IPS DF 6.9 (cell line): ENCODE measurements around the gene PRPS1L1.

Experiments
- DNase-seq: peaks from one replicate; pipeline ENCODE4 v3.0.0-alpha.2; 2013; ENCODE audit warnings: low read depth, low spot score
- H3K27ac ChIP-seq: one replicate; pipeline ENCODE4 v1.5.1; 2013; ENCODE audit warnings: low read length, control low read depth
- H3K27me3 ChIP-seq: 2 replicates; pipeline ENCODE4 v1.6.1; 2013; ENCODE audit warnings: mild to moderate bottlenecking, low read length; ENCODE audit not compliant: control insufficient read depth, insufficient read depth
- H3K36me3 ChIP-seq: 2 replicates; pipeline ENCODE4 v1.6.1; 2013; ENCODE audit warnings: low read length; ENCODE audit not compliant: control insufficient read depth, insufficient read depth
- H3K4me1 ChIP-seq: 2 replicates; pipeline ENCODE4 v1.6.1; 2013; ENCODE audit warnings: low read length; ENCODE audit not compliant: control insufficient read depth, insufficient read depth
- H3K4me3 ChIP-seq: 2 replicates; pipeline ENCODE4 v1.5.1; 2013; ENCODE audit warnings: mild to moderate bottlenecking, low read length
- H3K9me3 ChIP-seq: 2 replicates; pipeline ENCODE4 v1.6.1; 2013; ENCODE audit warnings: low read length, inconsistent platforms; ENCODE audit not compliant: control insufficient read depth, insufficient read depth
- WGBS: extraction: QIAGEN DNeasy Blood & Tissue Kit; methylation state at CpG from one replicate; pipeline ENCODE4 v1.1.7; 2013; ENCODE audit warnings: mixed read lengths, missing lambda C conversion rate; ENCODE audit not compliant: insufficient read length, insufficient coverage; 5-methylcytosine and 5-hydroxymethylcytosine counted together

The PRPS1L1 gene

GRCh38 chr7:18027628-18028027 lies at the start of gene PRPS1L1:
TSS of gene PRPS1L1 (minus strand) at chr7:18027846.
- DNase-seq: no peak
- Histone ChIP-seq H3K4me1 (no peaks in the 10 kb centered on the region), H3K27me3 (no peaks in the 10 kb centered on the region), H3K4me3 (no peak within 1 kb of the TSS), H3K27ac (no peak within 1 kb of the TSS), H3K36me3 (no peaks in the 10 kb centered on the region), H3K9me3 (no peaks in the 10 kb centered on the region)
- WGBS: no CpG with 5 or more reads among the region's 17 CpGs

GRCh38 chr7:18076461-18076860 lies 48.8 kb upstream of the PRPS1L1 start:
- Histone ChIP-seq H3K27ac (no peak overlapping the region), H3K36me3 (no peaks in the 10 kb centered on the region), H3K4me1 (no peaks in the 10 kb centered on the region), H3K4me3 (no peak overlapping the region), H3K27me3 (no peaks in the 10 kb centered on the region), H3K9me3 (no peaks in the 10 kb centered on the region)
- no CpG with 5 or more reads among the region's 1 CpG for WGBS
- DNase-seq: no peak

- WGBS: no CpG with 5 or more reads among the region's 3 CpGs
- H3K4me3 ChIP-seq: no peak overlapping the region
- no peak overlapping the region for H3K27ac ChIP-seq
- no peaks in the 10 kb centered on the region for H3K36me3 ChIP-seq
- no peaks in the 10 kb centered on the region; the same call in 1 of the 2 replicates for H3K4me1 ChIP-seq
- no peaks in the 10 kb centered on the region for H3K27me3 ChIP-seq
- no peak for DNase-seq
- no peaks in the 10 kb centered on the region for H3K9me3 ChIP-seq
Observed at GRCh38 chr7:18068745-18069144, 41.1 kb upstream of the PRPS1L1 start.

GRCh38 chr7:18064242-18064838 lies 36.7 kb upstream of the PRPS1L1 start:
- H3K27ac ChIP-seq: no peak overlapping the region
- H3K4me3 ChIP-seq: no peak overlapping the region
- H3K4me1 ChIP-seq: no peaks in the 10 kb centered on the region; the same call in 1 of the 2 replicates
- H3K9me3 ChIP-seq: no peaks in the 10 kb centered on the region
- no CpG with 5 or more reads among the region's 6 CpGs for WGBS
- no peaks in the 10 kb centered on the region for H3K36me3 ChIP-seq
- H3K27me3 ChIP-seq: no peaks in the 10 kb centered on the region
- no peak for DNase-seq

GRCh38 chr7:18063149-18063901 lies 35.7 kb upstream of the PRPS1L1 start:
- no peak overlapping the region for H3K4me3 ChIP-seq
- no peaks in the 10 kb centered on the region; the same call in 1 of the 2 replicates for H3K4me1 ChIP-seq
- no CpG with 5 or more reads among the region's 5 CpGs for WGBS
- no peaks in the 10 kb centered on the region for H3K36me3 ChIP-seq
- H3K27ac ChIP-seq: no peak overlapping the region
- DNase-seq: no peak
- no peaks in the 10 kb centered on the region for H3K9me3 ChIP-seq
- H3K27me3 ChIP-seq: no peaks in the 10 kb centered on the region

GRCh38 chr7:18059171-18059570 lies 31.5 kb upstream of the PRPS1L1 start:
- Histone ChIP-seq H3K27ac (no peak overlapping the region), H3K36me3 (no peaks in the 10 kb centered on the region), H3K4me1 (no peaks in the 10 kb centered on the region; the same call in 1 of the 2 replicates), H3K9me3 (no peaks in the 10 kb centered on the region), H3K4me3 (no peak overlapping the region), H3K27me3 (no peaks in the 10 kb centered on the region)
- WGBS: no CpG with 5 or more reads among the region's 4 CpGs
- no peak for DNase-seq

- WGBS: no CpG with 5 or more reads among the region's 2 CpGs
- Histone ChIP-seq H3K4me1 (no peaks in the 10 kb centered on the region), H3K9me3 (no peaks in the 10 kb centered on the region), H3K4me3 (no peak overlapping the region), H3K27me3 (no peaks in the 10 kb centered on the region), H3K27ac (no peak overlapping the region), H3K36me3 (no peaks in the 10 kb centered on the region)
- DNase-seq: no peak
Observed at GRCh38 chr7:18053941-18054340, 26.3 kb upstream of the PRPS1L1 start.

- no peaks in the 10 kb centered on the region for H3K27me3 ChIP-seq
- no peaks in the 10 kb centered on the region for H3K9me3 ChIP-seq
- H3K27ac ChIP-seq: no peak overlapping the region
- H3K36me3 ChIP-seq: no peaks in the 10 kb centered on the region
- no peak overlapping the region for H3K4me3 ChIP-seq
- DNase-seq: no peak
- WGBS: no CpG with 5 or more reads among the region's 2 CpGs
- H3K4me1 ChIP-seq: no peaks in the 10 kb centered on the region
Observed at GRCh38 chr7:18053177-18053928, 25.7 kb upstream of the PRPS1L1 start.

GRCh38 chr7:18049262-18049661 lies 21.6 kb upstream of the PRPS1L1 start:
- H3K9me3 ChIP-seq: no peaks in the 10 kb centered on the region
- no peaks in the 10 kb centered on the region for H3K27me3 ChIP-seq
- WGBS: no CpG with 5 or more reads among the region's 4 CpGs
- H3K36me3 ChIP-seq: no peaks in the 10 kb centered on the region
- no peak overlapping the region for H3K4me3 ChIP-seq
- H3K4me1 ChIP-seq: no peaks in the 10 kb centered on the region
- no peak for DNase-seq
- no peak overlapping the region for H3K27ac ChIP-seq

GRCh38 chr7:18046601-18047000 lies 19.0 kb upstream of the PRPS1L1 start:
- Histone ChIP-seq H3K36me3 (no peaks in the 10 kb centered on the region), H3K9me3 (no peaks in the 10 kb centered on the region), H3K27ac (no peak overlapping the region), H3K4me1 (no peaks in the 10 kb centered on the region), H3K27me3 (no peaks in the 10 kb centered on the region), H3K4me3 (no peak overlapping the region)
- DNase-seq: no peak
- no CpG with 5 or more reads among the region's 1 CpG for WGBS
